NAMALWA (cell line): Measurements from ENCODE around the gene MTG1.
A peak's percentile ranks its signal among the peaks of the same experiment; 100 is the strongest.
"Not testable (repeated sequence)": the region's sequence is repeated elsewhere in the genome, so short reads cannot be mapped to it uniquely, and the experiment has no call there.

Source experiments
- DNase-seq: peaks from one replicate; pipeline ENCODE4 v3.0.0-alpha.2; 2015; ENCODE audit warnings: low spot score

MTG1 gene

DNA sequence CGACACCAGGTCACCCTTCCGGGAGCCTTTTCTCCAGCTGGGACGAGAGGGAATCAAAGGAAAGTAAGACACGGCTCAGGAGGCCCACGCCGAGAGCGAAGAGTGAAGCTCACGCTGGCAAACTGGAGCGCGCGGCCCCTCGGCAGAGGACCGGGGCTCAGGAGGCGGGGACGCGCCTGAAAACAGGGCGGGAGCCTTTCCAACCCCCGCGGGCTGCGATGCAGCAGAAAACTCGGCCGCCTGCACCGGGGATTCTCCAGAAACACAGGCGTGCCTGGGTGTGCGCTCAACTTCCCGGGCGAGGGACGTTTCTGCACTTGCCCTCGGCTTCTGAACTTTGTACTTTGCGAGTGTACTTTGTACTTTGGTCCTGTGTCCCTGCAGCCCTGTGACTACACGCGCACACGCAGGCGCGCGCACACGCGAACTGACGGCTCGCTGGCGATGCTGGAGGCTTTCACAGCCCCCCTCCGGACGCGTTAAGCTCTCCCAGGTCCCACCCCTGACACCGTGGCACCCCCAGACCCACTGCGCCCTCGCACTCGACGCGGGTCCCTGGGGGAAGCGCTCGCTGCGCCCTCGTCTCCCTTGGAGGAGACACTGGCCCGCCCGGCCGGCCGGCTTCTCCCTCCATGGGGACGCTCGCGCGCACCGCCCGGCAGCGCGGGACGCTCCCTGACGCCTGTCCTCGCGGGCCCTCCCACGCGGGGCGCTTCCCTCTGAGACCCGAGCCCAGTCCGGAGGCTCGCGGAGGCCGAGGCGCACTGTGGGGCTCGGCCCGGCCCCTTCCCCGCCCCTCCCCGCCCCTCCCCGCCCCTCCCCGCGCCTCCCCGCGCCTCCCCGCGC, 15.5 kb upstream of the MTG1 start:
- no peak for DNase-seq

DNA sequence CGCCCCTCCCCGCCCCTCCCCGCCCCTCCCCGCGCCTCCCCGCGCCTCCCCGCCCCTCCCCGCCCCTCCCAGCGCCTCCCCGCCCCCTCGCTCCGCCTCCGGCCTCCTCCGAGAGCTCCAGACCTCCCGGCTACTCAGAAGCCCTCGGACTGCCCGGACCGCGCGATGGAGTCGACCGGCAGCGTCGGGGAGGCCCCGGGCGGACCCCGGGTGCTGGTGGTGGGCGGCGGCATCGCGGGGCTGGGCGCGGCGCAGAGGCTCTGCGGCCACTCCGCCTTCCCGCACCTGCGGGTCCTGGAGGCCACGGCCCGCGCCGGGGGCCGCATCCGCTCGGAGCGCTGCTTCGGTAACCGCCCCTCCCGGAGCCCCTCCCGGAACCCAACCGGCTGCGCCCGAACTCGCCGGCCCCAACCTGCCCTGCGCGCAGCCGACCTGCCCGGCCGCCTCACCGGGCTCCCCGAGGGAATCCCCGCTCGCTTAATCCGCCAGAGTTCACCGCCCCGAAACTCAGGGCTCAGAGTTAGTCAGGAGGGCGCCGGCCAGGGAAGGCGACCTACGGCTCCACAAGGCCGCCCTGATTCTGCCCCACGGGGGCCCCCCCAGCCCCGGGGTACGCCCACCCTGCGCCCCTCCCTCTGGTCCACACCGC, 14.7 kb upstream of the MTG1 start, which contains the start of gene PAOX:
Gene PAOX (plus strand): TSS at position 111 of the 649 bp plus-strand sequence. CDS start 55 bp downstream, at position 166.
- DNase-seq, result no peak

DNA sequence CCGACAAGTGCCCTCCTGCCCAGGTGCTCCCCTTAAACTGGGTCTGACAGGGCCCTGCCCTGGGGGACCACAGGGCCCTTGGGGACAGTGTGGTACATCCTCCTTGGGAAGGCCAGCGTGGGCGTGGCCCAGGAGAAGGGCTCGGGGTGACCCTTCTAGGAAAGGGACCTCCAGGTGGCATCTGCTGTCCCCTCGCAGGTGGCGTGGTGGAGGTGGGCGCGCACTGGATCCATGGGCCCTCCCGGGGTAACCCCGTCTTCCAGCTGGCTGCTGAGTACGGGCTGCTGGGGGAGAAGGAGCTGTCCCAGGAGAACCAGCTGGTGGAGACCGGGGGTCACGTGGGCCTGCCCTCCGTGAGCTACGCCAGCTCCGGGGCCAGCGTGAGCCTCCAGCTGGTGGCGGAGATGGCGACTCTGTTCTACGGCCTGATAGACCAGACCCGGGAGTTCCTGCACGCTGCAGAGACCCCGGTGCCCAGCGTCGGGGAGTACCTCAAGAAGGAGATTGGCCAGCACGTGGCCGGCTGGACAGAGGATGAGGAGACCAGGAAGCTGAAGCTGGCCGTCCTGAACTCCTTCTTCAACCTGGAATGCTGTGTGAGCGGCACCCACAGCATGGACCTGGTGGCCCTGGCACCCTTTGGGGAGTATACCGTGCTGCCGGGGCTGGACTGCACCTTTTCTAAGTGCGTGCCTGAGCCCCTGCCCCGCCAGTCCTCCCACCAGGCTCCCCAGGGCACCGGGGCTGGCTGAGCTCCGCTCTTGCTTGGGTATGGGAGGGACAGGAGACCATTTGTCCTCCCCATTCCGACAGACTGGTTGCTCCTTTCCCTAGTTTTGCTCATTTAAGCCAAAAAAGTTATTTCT, 13.9 kb upstream of the MTG1 start:
- DNase-seq, result no peak

DNA sequence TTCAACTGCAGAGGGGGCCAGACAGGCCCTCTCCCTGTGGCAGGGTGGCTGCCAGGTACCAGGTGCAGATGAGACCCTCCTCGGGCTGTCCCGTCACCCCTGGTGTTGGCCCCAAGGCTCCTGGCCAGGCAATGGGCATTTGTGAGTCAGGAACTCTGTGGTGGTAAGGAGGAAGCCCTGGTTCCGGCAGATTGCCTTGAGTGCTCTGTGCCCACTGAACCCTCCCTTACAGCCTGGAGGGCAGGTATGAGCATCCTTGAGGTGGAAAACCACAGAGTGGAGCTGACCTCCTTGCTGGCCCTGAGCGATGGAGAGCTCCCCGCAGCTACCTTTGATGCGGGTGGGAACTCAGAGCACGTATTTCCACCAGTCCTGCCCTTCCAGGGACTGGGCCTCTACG, 12.9 kb upstream of the MTG1 start:
- no peak for DNase-seq

DNA sequence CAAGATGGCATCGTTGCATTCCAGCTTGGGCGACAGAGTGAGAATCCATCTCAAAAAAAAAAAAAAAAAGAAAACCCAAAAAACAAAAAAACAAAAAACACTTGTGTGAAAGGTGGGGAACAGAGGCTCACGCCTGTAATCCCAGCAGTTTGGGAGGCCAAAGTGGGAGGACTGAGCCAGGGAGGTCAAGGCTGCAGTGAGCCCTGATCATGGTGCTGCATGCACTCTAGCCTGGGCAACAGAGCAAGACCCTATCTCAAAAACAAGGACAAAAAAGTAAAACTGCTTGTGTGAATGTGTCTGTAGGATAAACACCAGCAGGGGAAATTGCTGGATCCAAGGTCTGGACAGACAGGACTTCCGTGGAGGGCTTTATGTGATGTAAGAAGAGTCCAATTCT, 10.4 kb upstream of the MTG1 start:
- no peak for DNase-seq

DNA sequence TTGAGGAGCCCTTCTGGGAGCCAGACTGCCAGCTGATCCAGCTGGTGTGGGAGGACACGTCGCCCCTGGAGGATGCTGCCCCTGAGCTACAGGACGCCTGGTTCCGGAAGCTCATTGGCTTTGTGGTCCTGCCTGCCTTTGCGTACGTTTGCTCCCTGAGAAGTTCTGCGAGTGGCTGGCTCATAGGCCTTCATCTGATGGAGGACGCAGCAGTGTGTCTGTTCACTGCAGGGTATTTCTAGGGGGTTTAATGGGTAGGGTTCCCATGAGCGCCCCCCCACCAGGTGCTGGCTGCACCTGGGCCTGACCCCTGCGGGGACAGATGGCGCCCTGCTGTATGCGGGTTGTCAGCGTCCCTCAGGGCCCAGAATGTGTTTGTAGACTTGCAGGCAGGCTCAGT, 9.9 kb upstream of the MTG1 start:
- DNase-seq, result no peak

DNA sequence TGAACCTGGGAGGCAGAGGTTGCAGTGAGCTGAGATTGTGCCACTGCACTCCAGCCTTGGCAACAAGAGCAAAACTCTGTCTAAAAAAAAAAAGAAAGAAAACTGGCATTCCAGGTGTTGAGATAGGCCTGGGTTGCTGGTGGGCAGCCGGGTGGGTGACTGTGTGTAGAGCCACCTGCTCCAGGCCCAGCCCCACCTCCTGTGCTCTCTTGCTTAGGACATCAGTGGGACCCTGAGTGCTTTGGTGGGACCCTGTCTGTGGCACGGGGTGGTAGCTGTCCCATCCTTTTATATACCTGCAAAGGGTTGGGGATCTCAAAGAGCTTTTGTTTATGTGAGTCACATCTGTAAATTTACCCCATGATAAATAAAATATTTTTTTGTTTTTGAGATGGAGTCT, 8.7 kb upstream of the MTG1 start:
- no peak for DNase-seq

DNA sequence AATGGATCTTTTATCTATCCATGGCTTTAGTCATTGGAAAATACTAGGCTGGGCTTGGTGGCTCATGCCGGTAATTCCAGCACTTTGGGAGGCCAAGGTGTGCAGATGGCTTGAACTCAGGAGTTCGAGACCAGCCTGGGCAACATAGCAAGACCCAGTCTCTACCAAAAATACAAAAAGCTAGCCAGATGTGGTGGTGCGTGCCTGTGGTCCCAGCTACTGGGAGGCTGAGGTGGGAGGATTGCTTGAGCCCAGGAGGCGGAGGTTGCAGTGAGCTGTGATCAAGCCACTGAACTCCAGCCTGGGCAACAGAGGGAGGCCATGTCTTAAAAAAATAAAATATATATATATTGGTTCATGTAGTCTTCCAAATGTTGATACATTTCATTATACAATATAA, 7.0 kb upstream of the MTG1 start:
- DNase-seq, result not testable (repeated sequence)

DNA sequence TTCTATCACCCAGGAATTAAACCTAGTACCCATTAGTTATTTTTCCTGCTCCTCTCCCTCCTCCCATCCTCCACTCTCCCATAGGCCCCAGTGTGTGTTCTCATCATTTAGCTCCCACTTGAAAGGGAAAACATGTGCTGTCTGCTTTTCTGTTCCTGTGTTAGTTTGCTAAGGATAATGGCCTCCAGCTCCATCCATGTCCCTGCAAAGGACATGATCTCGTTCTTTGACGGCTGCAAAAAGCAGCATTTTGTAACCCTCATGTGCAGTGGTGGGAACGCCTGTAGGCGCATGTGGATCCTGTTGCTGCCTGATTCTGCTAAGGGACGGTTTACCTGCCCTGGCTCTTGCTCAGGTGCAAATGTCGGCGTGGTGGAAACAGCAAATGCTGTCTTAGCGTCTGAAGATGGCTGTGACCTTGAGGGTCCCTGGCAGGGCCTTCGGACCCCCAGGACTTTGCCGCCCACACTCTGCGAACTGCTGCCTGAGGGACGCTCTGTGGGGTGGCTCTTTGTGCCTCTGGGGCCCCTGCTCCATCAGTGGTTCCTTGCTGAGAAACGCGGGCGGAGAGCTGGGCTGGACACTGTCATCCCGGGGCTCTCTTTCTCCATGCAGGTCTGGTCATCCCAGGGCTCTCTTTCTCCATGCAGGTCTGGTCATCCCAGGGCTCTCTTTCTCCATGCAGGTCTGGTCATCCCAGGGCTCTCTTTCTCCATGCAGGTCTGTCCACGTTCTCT, 5.6 kb upstream of the MTG1 start:
- DNase-seq, result peak; percentile 27

DNA sequence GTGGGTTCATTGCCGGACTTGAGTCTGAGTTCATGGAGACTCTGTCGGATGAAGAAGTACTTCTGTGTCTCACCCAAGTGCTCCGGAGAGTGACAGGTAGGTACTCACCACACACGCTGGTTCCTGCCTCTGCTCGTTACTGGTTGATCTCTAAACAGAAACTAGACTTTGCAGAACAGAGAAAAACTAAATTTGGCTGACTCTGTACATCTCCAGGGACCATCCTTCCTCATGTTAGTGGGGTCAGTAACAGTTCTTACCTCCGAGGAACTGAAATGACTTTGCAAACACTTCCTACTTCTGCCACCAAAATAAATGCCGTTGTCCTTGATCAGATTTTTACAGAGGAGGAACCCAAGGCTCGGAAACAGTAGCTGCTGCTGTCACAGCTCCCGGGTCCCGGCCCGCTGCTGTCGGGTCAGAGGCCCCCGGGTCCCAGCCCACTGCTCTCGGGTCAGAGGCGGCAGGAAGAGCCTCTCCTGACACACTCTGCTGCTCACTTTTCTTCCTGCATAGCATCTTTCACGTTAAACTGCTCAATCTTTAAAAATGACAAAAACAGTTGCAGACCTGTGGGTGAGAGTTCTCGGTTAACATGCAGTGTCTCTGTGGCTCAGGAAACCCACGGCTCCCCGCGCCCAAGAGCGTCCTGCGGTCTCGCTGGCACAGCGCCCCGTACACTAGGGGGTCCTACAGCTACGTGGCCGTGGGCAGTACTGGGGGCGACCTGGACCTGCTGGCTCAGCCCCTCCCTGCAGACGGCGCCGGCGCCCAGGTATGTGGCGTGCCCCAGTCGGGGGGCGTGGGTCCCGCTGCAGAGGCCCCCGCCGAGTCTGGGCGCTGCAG, 4.8 kb upstream of the MTG1 start:
- peak; percentile 93 for DNase-seq

DNA sequence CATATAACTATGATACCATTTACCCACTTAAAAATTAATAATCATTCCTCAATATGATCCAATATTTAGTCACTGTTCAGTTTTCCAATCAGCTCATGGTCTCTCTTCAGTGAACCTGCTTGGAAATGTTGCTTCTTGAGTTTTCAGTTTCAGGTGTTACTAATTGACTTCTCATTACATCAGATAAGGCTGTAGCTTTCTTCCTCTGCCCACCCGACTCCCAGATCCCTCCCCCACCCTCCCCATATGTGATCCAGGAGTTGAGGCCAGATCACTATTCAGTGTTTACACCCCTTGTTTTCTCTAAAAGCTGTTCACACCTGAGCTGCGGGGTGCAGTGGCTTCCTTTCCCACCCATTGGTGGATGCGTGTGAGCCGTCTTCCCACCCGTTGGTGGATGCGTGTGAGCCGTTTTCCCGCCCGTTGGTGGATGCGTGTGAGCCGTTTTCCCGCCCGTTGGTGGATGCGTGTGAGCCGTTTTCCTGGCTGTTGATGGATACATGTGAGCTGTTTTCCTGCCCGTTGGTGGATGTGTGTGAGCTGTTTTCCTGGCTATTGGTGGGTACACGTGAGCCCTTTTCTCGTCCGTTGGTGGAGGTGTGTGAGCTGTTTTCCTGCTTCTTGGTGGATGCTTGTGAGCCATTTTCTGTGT, 3.2 kb upstream of the MTG1 start:
- DNase-seq, result no peak

DNA sequence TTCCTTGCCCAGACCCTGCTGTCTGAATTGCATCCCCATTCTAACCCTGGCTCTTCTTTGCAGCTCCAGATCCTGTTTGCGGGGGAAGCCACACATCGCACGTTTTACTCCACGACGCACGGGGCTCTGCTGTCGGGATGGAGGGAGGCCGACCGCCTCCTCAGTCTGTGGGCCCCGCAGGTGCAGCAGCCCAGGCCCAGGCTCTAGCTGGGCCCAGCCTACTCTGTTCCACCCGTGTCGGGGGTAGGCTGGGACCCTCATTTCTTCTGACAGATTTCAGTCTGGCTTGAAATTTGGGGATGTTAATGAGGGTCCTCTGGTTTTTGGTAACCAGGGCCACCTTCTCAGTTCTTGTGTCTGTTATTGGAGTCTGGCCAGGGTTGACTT, 2.7 kb upstream of the MTG1 start:
- DNase-seq, result no peak

DNA sequence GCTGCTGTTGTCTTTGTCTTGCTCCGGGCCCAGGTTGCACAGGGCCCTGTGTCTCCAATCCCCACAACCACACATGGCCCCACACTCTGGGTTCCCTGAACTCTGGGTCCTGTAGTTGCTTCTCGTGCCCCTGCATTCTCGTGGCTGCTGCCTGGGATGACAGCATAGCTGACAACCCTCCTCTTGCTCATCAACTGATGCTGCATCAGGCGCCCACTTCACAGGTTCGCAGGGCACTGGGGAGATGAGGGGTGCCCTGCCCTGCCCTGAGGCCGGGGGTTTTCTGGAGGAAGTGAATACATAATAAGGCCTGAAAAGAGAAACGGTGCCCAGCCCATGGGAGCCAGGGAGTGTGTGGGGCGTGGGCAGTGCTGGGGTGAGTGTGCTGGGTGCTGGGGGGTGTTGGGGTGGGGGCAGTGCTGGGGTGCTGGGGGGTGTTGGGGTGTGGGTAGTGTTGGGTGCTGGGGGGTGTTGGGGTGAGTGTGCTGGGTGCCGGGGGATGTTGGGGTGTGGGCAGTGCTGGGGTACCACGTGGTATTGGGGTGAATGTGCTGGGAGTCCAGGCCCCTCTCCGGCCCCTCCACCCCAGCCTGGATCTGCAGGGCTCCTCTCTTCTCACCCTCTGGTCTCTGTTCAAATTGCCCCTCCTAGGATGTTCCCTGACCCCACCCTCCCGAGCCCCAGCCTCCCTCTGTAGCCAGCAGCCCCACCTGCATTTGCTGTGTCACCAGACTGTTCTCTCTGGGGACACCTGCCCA, 2.0 kb upstream of the MTG1 start:
- peak; percentile 31 for DNase-seq

DNA sequence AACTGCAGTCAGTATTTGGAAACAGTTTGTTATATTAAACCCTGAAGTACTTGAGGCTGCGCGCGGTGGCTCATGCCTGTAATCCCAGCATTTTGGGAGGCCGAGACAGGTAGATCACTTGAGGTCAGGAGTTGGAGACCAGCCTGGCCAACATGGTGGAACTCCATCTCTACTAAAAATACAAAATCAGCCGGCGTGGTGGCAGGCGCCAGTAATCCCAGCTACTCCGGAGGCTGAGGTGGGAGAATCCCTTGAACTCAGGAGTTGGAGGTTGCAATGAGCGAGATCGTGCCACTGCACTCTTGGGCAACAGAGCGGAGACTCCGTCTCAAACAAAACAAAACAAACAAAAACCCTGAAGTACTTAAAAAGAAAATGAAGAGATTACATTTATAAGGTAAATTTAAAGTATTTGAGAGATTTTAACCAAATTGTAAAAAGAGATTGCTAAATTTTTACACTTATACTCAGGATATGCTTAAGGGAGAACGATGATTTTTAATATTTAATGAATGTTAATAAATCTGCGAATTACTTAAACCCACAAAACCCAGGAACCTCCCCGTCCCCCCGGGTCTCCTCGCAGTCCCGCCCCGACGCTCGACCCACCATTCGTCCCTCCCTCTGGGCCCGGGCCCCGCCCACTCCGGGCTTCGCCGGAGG, 425 bp upstream of the MTG1 start:
- DNase-seq, result no peak

DNA sequence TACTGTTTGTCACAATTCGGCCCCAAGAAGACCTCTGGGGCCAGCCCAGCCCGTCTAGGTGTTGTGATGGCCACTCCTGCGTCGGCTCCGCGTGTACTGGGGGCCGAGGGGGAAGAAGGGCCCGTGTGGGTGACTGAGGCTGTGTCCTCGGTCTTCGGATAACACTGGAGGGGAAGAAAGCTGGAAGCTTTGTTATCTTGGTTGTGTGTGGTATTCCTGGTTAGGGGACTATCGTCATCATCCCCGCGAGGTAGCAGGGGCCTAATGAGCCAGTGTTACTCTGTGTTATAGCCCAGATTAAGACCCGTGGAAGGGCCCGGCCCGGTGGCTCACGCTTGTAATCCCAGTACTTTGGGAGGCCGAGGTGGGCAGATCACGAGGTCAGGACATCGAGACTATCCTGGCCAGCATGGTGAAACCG, 854 bp downstream of the MTG1 start:
- no peak for DNase-seq

DNA sequence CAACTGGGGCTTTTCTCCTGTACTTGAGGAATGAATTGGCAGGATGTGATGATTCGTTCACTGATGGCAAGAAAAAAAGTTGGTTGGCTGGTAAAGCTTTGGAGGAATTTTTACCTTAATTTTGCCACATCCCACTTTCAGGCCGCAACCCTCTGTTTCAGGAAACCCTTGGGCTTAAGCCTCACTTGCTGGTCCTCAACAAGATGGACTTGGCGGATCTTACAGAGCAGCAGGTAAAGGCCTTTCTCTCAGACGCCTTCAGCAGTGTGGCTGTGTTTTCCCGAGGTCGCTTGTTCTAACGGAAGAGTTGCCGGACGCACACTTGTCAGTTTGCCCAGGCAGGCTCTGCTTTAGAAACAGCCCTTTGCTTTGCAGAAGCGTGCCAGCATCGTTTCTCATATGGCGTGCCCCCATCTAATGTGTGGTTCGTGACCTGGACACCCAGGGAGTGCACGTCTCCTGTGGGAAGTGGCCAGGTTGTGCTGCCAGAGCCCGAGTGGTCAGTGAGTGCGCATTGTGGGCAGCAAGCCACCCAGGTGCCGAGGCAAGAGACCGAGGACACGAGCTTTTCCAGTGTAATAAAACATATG, 2.2 kb downstream of the MTG1 start:
- DNase-seq, result no peak

DNA sequence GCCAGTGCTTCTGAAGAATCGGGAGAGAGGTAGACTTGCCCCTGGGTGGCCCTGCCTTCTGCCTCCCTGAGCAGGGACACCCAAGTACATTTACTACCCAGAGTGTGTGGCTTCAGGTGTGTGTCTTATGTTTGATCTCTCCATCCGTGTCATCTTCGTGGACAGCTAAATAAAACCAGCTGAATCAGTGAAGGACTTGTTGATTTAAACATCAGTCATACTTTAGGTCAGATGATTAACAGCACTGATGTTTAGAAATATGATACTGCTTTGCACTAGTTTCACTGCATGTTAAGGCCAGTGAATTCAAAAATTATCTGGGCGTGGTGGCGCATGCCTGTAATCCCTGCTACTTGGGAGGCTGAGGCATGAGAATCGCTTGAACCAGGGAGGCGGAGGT, 4.0 kb downstream of the MTG1 start:
- no peak for DNase-seq

DNA sequence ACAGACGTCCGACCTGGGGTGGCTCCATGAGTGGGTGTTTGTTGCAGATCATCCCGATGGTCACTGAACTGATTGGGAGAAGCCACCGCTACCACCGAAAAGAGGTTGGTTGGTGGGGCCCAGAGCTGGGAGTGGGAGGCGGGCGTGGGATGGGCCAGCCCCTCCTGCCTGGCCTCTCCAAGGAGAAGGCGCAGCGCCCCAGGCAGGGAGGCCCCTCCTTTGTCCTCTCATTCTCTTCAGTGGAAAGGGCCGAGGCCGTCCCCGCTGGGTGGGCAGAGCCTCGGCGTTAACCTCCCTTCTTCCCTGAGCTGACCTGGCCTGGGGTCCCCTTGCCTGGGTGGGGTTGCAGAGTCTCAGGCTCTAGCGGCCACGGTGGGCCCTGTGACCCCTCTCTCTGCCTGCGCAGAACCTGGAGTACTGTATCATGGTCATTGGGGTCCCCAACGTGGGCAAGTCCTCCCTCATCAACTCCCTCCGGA, 5.2 kb downstream of the MTG1 start:
- DNase-seq, result no peak
